LNCAP (cell line): ENCODE data around the gene LTO1.

ENCODE experiments used
- CTCF ChIP-seq: fragments of 450-650 bp; IDR thresholded peaks from 2 replicates; pipeline ENCODE4 v1.5.1; 2017; ENCODE audit warnings: mild to moderate bottlenecking

Gene LTO1

GRCh38 chr11:69638941-69639681 is 36.0 kb downstream of the LTO1 start:
- no peak for TF ChIP-seq CTCF

GRCh38 chr11:69637941-69638871 is 36.9 kb downstream of the LTO1 start:
- TF ChIP-seq CTCF = no peak

- no peak for TF ChIP-seq CTCF
These were observed 37.8 kb downstream of the LTO1 start for GRCh38 chr11:69637198-69637940.

DNA sequence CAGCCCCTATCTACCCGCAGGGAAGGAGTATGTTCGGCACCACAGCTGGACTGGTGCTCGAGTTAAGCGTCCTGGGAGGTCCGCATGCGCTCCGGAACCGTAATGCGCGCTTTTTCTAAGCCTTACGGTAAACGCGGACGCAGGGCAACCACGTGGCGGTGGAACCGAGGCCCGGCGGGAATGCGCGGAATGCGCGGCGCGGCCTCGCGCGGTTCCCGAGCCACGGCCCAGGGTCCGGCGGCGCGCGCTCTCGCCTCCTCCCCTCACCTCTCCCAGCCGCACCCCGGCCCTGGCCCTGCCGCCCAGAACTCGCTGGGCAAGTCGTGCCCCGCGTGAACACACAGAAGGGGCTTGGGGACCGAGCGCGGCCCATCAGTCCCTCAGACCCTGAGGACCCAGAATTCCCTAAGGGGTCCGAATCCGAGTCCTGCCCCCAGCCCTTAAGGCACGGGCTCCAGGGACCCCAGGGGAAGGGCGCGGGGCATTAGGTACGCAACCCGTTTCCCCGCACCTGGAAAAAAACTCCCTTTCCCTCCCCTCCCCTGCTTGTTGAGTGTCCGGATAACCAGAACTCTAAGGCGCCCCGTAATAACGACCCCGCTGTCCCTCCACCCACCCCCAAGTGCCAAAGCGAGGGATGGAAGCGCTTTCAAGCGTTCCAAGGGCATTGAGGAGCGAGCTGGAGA is 38.5 kb downstream of the LTO1 start:
- no peak for TF ChIP-seq CTCF

- TF ChIP-seq CTCF = no peak
These were observed 39.2 kb downstream of the LTO1 start for GRCh38 chr11:69635804-69636511.

DNA sequence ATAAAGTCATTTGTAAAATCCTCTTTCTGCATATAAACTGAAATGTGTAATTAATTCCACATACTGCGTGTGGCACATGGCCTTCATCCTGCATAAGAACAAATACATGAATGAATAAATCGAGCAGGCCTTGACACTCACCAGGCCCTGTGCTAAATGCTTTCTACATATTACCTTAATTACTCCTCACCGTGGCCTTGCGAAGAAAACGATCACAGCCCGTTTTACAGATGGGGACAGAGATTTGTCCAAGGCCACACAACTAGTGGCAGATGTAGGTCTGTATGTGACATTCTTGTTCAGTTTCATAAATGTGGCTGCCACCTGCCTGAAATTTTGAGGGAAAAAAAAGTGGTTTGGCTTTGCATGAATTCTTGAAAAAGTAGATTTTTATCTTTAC is 40.0 kb downstream of the LTO1 start:
- TF ChIP-seq CTCF = no peak
